Stimulated activated CD8-positive, alpha-beta memory T cell treated with anti-CD3 and anti-CD28 coated beads, Interleukin-4, amount 100 ng/mL, for 48 hours (primary cell): ENCODE measurements around the gene PPP6R2.

ENCODE experiments used
- DNase-seq: peaks from one replicate; pipeline ENCODE4 v3.0.0-alpha.2; 2020

Gene PPP6R2

GRCh38 chr22:50342651-50343540, at the start of gene PPP6R2:
Gene PPP6R2 (plus strand): TSS chr22:50343327. CDS start chr22:50393909, 50,582 bp downstream.
- peak; percentile 94 for DNase-seq

DNA sequence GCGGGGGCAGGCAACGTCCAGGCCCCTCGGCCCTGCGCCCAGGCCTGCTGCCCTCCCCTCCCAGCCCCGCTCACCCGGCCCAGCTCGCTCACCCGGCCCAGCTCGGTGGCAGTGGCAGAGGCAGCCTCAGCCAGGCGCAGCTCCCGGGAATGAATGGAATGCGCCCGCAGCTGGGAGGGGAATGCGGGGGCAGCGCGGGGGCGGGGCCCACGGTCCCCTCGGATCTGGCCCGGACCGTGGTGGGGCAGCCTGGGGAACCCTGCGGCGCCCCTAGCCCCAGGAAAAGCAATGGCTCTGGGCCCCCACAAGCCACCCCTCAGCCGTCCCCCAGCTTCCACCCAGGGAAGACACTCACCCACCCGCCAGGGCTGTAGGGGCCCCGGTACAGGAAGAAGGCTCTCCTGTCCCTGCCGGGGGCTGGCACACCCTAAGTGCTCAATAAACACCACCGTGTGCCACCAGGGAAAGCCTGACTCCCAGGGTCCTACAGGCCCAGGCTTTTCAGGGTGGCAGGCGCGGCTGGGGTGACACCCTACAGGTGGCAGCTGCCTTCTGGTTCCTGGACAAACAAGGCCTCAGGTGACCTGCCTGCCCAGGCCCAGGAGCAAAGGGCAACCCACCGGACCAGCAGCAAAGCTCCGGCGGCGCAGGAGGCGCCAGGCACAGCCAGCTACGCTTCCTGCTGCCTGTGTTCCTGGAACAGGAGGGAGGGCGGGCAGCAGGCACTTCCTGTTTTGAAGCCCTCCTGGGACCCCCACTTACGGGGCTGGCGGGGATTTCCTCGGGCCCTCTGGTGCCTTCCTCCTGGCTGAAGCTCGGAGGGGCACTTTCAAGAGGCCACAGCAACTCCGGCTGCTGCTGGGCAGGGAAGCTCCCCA, 49.4 kb upstream of the PPP6R2 start:
- no peak for DNase-seq

DNA sequence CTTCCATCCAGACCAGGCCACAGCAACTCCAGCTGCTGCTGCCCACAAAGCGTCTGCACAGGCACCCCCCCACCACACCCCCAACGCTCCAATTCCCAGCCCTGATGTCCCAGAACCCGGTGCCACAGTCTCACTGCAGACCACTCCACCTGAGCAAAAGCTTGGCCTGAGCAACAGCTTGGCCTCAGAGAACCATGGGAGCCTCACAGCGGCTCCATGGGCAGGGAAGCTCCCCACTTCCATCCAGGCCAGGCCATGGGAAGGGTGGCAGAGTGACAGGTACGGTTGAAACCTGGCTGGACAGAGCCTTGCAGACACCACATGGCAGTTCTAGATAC, 48.8 kb upstream of the PPP6R2 start:
- no peak for DNase-seq

DNA sequence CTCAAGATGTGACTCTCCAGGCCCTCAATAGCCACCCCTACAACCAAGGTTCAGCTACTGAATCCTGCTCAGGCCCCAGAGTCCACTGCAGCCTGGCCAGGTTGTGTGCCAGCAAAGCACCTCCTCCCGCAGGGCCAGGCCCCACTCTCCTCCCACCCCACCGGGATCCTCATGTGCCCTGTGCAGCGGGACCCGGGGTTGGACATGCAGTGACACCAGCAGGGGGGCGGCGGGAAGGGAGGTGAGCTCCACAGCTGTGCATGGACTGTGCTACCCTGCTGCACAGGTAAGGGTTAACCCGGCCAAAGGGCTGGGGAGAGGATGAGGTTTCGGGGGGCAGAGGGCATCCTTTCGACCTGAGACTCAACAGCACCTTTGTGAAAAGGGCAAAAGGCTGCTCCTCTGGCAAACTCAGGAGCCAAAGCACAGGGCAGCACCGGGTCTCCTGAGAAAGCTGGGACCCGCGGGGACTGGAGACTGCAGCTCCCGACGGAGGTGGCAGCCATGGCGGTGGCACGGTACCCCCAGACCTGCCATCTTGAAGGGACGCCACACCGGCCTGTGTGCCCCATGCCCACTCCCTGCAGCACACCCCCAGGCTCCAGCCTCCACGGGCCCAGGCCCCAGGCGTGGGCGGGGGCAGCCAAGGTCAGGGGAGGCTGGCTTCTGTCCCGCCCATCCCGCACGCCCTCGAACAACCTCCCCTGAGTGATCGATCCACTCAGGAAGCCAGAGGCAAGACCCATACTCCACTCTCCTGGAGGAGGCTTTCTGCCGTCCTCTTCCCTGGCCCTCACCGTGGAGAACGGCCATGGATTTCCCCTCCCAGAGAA, 46.3 kb upstream of the PPP6R2 start:
- DNase-seq: no peak

- no peak for DNase-seq
Measured at GRCh38 chr22:50297510-50298265, 45.4 kb upstream of the PPP6R2 start.

GRCh38 chr22:50298266-50298637, 44.9 kb upstream of the PPP6R2 start:
- no peak for DNase-seq

DNA sequence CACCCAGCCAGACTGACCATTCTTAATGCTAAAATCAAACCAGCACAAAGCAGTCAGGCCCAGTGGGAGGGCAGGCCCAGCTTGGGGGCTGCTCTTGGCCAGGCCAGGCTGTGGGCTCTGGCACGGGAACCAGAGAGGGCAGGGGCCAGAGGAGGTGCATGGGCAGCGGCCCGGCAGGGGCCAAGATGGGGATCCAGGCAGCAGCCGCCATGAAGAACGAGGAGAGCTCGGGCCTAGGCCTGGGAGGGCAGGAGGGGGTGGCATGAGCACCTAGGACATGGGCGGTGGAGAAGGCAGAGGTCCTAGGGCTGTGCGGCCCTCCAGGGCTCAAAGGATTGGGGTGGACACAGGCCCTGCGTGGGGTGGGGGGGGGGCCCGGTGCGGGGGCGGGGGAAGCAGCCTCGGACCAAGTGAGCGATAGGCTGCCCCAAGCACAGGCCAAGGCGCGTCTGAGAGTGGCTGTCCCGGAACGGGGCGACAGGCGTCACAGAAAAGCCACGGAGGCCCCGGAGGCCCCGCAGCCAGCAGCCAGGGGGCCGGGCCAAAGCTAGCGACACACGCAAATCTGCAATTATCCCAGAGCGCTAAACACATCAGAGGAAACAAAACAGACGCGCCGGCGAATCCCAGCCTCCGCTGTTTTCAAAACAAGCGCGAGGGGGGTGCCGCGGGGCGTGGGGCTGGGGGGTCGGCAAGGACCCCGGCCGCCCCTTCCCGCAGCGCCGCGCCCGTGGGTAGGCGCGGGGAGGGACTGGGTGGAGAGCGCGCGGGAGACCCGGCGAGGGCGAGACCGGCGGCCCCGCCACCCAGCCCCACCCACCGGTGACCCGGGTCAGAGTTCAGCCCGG, 44.0 kb upstream of the PPP6R2 start:
- no peak for DNase-seq

- no peak for DNase-seq
Measured at GRCh38 chr22:50299785-50300619, 43.1 kb upstream of the PPP6R2 start.

- DNase-seq: no peak
Measured at GRCh38 chr22:50300620-50301257, 42.4 kb upstream of the PPP6R2 start.

GRCh38 chr22:50301581-50301991, 41.5 kb upstream of the PPP6R2 start:
- DNase-seq: no peak

GRCh38 chr22:50302041-50302541, 41.0 kb upstream of the PPP6R2 start:
- DNase-seq: no peak

DNA sequence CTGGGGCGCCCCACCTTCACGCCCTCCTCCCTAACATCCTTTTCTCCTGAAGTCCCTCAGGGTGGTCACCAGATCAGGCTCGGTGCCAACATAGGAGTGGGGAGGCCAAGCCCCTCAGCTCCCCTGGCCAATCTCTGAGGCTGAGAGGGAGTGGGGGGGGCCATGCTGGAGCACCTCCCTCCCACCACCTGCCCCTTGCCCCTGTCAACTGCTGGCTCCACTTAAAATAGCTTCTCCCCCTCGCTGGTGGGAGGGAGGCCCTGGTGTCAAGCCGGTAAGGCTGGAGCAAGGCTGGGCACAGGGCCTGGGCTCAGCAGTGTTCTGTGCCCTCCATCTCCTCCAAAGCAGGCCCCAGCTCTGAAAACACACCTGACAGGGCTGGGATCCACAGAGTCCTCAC, 40.6 kb upstream of the PPP6R2 start:
- DNase-seq: no peak

GRCh38 chr22:50303515-50303847, 39.6 kb upstream of the PPP6R2 start:
- no peak for DNase-seq

GRCh38 chr22:50303848-50304527, 39.1 kb upstream of the PPP6R2 start:
- DNase-seq: no peak

DNA sequence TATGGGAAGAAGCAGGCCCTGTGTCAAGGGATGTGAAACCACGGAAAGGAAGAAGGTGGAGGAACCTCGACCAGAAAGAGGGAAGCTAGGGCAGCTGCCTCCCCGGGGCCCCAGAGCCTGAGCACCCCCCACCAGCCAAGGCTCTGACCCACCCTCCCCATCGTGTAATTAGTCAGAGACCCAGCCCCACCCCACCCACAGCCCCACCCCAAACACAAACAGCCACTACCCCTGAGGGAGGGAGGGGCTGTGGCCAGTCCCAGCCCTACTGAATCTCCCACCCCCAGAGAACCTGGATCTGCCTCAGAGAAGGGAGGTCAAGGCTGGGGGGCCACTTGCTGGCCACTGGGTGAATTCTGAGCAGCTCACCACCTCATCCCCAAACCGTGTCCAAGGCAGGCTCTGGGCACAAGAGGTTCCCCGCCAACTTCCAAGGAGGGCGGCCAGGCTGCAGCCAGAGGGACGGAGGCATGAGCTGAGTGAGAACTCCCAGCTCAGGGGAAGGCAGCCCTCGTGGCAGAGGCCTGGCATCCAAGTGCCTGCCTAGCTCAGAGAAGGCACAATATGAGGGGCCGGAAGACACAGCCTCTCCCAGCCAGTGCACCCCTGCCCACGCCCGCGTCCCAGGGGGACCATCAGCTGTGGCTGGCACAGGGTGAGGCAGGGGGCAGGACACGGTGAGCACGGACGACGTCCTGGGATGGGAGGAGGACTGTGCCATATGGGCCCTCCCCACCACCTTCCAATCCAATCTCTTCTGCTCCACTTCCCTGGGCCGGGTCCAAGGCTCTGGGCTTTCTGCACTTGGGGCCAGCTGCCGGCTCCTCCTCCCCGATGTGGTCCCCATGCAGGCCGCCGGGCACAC, 38.4 kb upstream of the PPP6R2 start:
- no peak for DNase-seq

- DNase-seq: no peak
Measured at GRCh38 chr22:50305393-50305922, 37.7 kb upstream of the PPP6R2 start.

GRCh38 chr22:50305923-50306566, 37.1 kb upstream of the PPP6R2 start:
- no peak for DNase-seq
